HTERT RPE-1 (cell line): ENCODE measurements around the gene RUNX2.

Experiments
- in situ Hi-C: fragments of 300-500 bp; cut with MboI; formaldehyde crosslinking; loops from 4 replicates; pipeline ENCODE4 v1.14.3; 2020; ENCODE audit warnings: low sequenced_read_pairs

Gene RUNX2

GRCh38 chr6:45637611-45638257 lies 309.6 kb downstream of the RUNX2 start:
- in situ Hi-C loops: no loop called here

- in situ Hi-C loops: no loop called here
Observed at GRCh38 chr6:45640081-45640491, 312.0 kb downstream of the RUNX2 start.

GRCh38 chr6:45640811-45641210 lies 312.7 kb downstream of the RUNX2 start:
- in situ Hi-C loops: no loop called here

- in situ Hi-C loops: no loop called here
Observed at GRCh38 chr6:45642331-45643125, 314.4 kb downstream of the RUNX2 start.

- in situ Hi-C loops: no loop called here
Observed at GRCh38 chr6:45643126-45643525, 315.0 kb downstream of the RUNX2 start.

- in situ Hi-C loops: no loop called here
Observed at GRCh38 chr6:45644720-45645119, 316.6 kb downstream of the RUNX2 start.

- in situ Hi-C loops: no loop called here
Observed at GRCh38 chr6:45645302-45645701, 317.2 kb downstream of the RUNX2 start.

- in situ Hi-C loops: no loop called here
Observed at GRCh38 chr6:45647341-45648261, 319.5 kb downstream of the RUNX2 start.

- in situ Hi-C loops: no loop called here
Observed at GRCh38 chr6:45648262-45648620, 320.1 kb downstream of the RUNX2 start.

- in situ Hi-C loops: no loop called here
Observed at GRCh38 chr6:45650524-45651135, 322.5 kb downstream of the RUNX2 start.

- in situ Hi-C loops: no loop called here
Observed at GRCh38 chr6:45651301-45651700, 323.2 kb downstream of the RUNX2 start.

GRCh38 chr6:45652416-45652815 lies 324.3 kb downstream of the RUNX2 start:
- in situ Hi-C loops: no loop called here

GRCh38 chr6:45653117-45653883 lies 325.2 kb downstream of the RUNX2 start:
- in situ Hi-C loops: no loop called here

- in situ Hi-C loops: no loop called here
Observed at GRCh38 chr6:45654673-45655072, 326.5 kb downstream of the RUNX2 start.

- in situ Hi-C loops: no loop called here
Observed at GRCh38 chr6:45655745-45656476, 327.8 kb downstream of the RUNX2 start.

GRCh38 chr6:45657226-45657625 lies 329.1 kb downstream of the RUNX2 start:
- in situ Hi-C loops: no loop called here

- in situ Hi-C loops: no loop called here
Observed at GRCh38 chr6:45658400-45658799, 330.3 kb downstream of the RUNX2 start.

- in situ Hi-C loops: no loop called here
Observed at GRCh38 chr6:45658958-45659357, 330.8 kb downstream of the RUNX2 start.

GRCh38 chr6:45661661-45662060 lies 333.5 kb downstream of the RUNX2 start:
- in situ Hi-C loops: no loop called here
